IPS DF 19.7 (cell line): ENCODE measurements around the gene SRXN1.
"Not testable (repeated sequence)": the region's sequence is repeated elsewhere in the genome, so short reads cannot be mapped to it uniquely, and the experiment has no call there.

Experiments used
- DNase-seq: peaks from one replicate; pipeline ENCODE4 v3.0.0-alpha.2; 2013; ENCODE audit warnings: low read depth, low spot score

Gene SRXN1

GRCh38 chr20:653110-653589 lies at the start of gene SRXN1:
TSS of gene SRXN1 (minus strand) at chr20:653200. CDS start at chr20:653185, 15 bp downstream.
- no peak for DNase-seq

GRCh38 chr20:701401-702129 lies 48.6 kb upstream of the SRXN1 start:
- DNase-seq, result no peak

GRCh38 chr20:699811-700338 lies 46.9 kb upstream of the SRXN1 start:
- DNase-seq, result no peak

GRCh38 chr20:699342-699741 lies 46.3 kb upstream of the SRXN1 start:
- DNase-seq, result no peak

- no peak for DNase-seq
Measured at GRCh38 chr20:698276-698675, 45.3 kb upstream of the SRXN1 start.

GRCh38 chr20:697826-698225 lies 44.8 kb upstream of the SRXN1 start:
- no peak for DNase-seq

GRCh38 chr20:695165-695866 lies 42.3 kb upstream of the SRXN1 start:
- no peak for DNase-seq

DNA sequence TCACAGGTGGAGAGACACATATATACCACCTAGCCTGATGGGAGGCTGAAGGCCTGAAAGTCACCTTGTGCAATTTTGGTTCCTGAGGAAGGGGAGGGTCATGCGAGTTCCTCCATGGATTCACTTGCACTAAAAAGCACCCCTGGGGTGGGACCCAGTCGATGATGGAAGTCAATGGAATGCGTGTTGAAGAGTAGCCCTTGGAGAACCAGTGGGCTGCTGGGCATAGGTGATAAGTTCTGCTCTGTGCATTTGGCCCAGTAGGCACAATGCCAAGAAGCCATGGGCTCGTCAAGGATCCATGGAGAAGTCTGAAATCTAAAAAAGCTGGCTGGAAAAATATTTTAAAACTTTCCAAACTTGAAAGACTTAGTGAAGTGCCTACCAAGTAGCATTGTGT lies 41.5 kb upstream of the SRXN1 start:
- no peak for DNase-seq

- DNase-seq, result not testable (repeated sequence)
Measured at GRCh38 chr20:693786-694185, 40.8 kb upstream of the SRXN1 start.

DNA sequence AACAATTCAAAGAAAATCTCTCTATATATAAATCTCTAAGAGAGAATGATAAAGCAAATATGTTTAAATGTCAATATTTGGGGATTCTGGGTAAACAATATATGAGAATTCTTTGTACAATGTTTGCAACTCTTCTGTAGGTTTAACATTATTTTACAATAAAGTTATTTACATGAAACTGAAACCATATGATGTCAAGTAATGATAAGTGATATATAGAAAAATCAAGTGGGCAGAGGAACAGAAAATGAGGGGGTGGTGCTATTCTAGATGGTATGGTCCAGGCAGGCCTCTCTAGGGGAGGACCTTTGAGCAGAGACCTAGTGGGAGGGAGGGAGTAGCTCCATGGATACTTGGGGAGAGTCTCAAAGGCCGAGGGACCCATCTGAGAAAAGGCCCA lies 39.0 kb upstream of the SRXN1 start:
- DNase-seq, result no peak

GRCh38 chr20:689947-690346 lies 36.9 kb upstream of the SRXN1 start:
- DNase-seq, result no peak

DNA sequence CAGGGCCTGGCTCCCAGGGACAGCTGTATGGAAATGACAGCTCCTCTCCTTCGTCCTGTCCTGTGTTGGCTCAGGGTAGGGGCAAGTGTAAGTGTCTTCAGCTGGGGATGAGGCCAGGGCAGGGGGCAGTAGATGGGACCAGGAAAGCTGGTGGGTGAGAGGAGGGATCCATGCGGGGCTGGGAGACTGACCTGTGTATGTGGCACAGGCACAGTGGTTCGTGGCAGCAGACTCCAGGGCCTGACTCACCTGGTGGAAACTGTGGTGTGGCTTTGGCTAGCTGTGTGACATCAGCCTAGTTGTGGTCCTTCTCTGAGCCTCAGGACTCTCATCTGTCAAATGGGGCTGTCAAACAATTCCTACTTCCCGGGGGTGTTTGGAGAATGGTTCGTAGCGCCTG lies 36.3 kb upstream of the SRXN1 start:
- no peak for DNase-seq

GRCh38 chr20:688809-689212 lies 35.8 kb upstream of the SRXN1 start:
- no peak for DNase-seq

GRCh38 chr20:687468-688203 lies 34.6 kb upstream of the SRXN1 start:
- DNase-seq, result no peak

DNA sequence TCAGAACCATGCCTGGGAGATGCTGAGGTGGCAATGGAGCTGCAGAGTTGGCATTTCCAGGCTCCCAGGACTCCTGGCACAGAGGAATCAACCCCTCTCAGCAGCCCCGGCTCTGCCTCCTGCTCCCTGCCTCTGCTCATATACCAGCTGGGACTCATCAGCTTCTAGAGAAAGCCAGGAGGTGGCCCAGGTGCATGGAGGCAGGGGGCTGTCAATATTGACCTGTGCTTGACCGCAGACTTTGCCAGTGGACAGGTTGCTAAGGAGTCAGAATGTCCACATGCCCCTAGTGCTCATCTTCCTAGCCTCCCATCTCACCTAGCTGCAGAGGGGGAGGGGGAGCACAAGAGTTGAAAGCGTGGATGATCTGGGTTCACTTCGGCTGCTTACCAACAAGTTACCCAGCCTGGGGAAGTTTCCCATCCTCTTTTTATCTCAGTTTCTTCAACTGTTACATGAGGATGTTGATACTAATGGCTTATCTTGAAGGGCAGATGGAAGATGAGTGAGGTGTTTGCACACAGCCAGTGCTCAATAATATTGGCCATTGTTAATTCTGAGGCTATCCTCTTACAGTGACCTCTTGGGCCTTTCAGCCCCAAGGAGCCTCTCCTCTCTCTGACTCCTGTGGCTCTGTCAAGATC lies 31.8 kb upstream of the SRXN1 start:
- DNase-seq, result no peak

DNA sequence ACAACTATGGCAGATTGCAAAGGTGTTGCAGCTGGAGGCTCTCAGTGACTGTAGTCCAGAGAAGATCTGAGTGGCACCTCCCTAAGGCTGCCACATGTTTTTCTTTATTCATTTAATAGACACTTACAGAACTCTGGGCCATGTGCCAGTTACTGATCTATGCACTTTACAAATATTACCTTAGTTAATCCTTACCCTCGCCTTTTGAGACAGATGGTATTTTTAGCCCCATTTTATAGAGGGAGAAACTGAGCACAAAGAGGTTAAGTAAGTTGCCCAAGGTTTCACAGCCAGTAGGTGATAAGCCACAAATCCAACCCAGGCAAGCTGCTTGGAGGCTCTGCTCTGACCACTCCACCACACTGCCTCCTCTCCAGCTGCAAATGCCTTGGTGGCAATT lies 29.1 kb upstream of the SRXN1 start:
- no peak for DNase-seq

DNA sequence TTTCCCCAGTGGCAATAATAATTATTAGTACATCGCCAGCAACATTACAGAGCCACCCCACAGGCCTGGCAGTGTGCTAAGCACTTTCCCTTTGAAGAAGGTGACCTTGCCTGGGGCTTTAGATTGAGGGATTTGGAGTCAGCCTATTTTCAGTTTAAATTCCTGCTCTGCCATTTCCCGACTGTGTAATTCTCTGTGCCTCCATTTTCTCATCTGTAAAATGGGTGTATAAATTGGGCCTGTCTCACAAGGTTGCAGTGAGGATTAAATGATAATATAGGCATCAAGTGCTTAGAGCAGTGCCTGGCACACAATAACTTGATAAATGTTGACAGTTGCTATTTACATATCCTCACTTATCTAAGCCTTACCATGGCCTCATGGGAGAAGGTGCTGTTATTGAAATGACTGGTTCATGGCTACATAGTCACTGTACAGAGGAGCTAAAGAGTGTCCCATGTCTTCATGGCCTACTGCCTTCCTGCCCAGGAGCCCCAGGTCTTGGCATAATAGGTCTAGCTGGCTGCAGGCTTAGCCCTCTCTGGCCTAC lies 27.7 kb upstream of the SRXN1 start:
- DNase-seq, result no peak

DNA sequence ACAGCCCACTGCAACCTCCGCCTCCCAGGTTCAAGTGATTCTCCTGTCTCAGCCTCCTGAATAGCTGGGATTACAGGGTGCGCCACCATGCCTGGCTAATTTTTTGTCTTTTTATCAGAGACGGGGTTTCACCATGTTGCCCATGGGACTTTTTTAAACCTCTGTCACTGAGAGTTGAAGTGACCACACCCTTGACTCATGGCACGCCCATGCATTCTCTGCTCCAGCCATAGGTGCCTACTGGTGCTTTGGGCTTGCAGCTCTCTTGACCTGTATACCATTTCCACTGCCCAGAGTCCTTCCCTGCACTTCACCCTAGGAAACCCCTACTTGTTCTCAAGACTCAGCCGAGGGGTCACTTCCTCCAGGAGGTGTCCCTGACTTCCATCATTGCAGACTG lies 25.0 kb upstream of the SRXN1 start:
- no peak for DNase-seq

DNA sequence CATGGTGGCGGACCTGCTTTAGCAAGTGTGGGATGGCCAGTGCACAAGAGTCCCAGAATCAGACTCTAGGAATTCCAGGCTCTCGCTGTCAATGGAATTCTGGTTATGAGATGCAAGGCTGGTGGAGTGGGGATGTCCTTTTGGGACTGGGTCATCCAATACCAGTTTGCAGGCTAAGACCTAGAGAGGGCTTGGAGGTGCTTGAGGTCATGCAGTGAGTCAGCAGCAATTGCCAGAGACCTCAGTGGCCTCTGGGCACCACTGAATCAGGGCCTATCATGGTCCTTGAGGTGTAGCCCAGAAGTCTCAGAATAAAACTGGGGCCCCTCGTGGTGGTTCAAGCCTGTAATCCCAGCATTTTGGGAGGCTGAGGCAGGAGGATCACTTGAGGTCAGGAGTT lies 24.0 kb upstream of the SRXN1 start:
- no peak for DNase-seq

DNA sequence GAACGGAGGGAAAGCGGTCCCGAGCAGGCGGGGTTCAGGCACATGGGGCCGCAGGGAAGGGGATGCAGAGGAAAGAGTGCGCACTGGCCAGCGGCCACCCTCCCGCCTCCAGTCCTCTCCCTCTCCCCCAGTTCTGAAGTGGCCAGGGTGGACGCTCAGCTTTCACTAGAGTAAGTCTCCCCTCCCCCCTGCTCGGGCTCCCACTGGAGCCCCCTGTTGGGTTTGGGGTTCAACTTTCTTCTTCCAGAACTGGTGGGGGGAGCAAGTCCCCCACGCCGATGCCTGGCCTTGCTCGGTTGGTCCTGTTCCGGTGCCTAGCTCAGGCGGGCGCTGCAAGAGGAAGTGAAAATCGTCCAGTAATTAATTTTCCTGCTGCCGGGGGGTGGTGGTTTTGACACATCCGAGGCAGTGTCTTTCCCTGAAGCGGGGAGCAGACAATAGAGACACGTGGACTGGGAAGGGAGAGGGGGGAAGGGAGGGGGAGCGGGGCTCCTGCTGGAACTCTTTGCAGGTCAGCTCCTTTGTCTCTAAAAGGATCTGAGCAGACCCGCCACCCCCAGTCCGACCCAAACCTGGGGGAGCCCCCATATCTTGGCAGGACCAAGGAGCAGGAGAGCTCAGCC lies 23.4 kb upstream of the SRXN1 start:
- no peak for DNase-seq
